Measurements from ENCODE around the gene ELOB.

DNA sequence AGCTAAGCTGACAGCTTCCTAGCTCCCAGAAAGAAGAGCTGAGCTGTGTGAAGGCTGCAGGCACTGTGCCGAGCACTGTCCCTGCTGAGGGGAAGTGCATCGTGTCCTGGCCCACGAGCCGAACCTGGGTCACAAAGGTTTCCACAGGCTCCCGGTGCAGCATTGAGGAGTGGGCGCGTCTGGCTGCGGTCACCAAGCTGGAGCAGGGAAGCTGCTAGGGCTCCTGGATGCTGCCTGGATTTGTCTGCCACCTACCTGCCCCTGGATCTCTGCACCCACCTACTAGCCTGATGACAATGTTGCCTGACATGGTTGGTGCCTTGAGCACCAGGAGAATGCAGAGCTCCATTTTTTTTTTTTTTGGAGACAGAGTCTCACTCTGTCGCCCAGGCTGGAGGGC is 31.1 kb downstream of the ELOB start:
- TF ChIP-seq CTCF (conservative IDR thresholded peaks at IDR 0.05): no peak
- no peak for TF ChIP-seq ZFX (IDR thresholded peaks at IDR 0.05)
